Measurements from ENCODE around the gene TIMM44. TPM values are rescaled to one million over a fixed set of nuclear protein-coding genes. Genes with fewer than 3 reads are reported as not detected.

The TIMM44 gene
- total RNA-seq, 1 experiment from 2014 or later, result 153 TPM

DNA sequence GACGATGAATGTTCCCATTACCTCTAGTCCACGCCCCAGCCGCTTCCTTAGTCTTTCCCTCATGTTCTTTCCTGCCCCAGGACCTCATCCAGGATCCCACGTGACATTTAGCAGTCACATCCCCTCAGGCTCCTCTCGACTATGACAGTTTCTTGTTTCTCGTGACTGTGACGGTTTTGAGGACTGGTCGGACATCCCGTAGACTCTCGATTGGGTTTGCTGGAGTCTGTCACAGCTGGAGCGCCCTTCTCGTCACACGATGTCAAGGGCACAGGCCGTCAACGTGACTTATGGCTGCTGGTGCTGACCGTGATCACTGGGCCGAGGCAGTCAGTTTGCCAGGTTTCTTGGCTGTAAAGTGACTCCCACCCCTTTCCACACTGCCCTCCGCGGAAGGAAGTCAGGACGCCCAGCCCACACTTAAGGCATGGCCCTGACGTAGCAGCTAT, 39.2 kb upstream of the TIMM44 start:
- Histone ChIP-seq H3K9me3 (ENCODE audit: low read depth, low read length, poor library complexity, severe bottlenecking) (no peaks in the 10 kb centered on the region), H3K4me1 (ENCODE audit: insufficient read depth, low read length, poor library complexity, severe bottlenecking) (no peaks in the 10 kb centered on the region), H3K27ac (ENCODE audit: low read depth, low read length, poor library complexity, severe bottlenecking) (no peak overlapping the region), H3K36me3 (ENCODE audit: insufficient read depth, low read length, poor library complexity, severe bottlenecking) (peaks cover 86% of the 10 kb centered on the region), H3K4me3 (ENCODE audit: low read depth, low read length, poor library complexity, severe bottlenecking) (no peak overlapping the region), H3K27me3 (replicated peaks; ENCODE audit: insufficient read depth, low read depth, low read length, poor library complexity) (no peaks in the 10 kb centered on the region)
- intact Hi-C loops (cut with micrococcal nuclease; ENCODE audit: unreplicated experiment), result no loop called here
- no peak for TF ChIP-seq EZH2 (IDR thresholded peaks at IDR 0.05; ENCODE audit: borderline replicate concordance, low read depth, low read length, poor library complexity, severe bottlenecking)
- TF ChIP-seq, protein P1, sequence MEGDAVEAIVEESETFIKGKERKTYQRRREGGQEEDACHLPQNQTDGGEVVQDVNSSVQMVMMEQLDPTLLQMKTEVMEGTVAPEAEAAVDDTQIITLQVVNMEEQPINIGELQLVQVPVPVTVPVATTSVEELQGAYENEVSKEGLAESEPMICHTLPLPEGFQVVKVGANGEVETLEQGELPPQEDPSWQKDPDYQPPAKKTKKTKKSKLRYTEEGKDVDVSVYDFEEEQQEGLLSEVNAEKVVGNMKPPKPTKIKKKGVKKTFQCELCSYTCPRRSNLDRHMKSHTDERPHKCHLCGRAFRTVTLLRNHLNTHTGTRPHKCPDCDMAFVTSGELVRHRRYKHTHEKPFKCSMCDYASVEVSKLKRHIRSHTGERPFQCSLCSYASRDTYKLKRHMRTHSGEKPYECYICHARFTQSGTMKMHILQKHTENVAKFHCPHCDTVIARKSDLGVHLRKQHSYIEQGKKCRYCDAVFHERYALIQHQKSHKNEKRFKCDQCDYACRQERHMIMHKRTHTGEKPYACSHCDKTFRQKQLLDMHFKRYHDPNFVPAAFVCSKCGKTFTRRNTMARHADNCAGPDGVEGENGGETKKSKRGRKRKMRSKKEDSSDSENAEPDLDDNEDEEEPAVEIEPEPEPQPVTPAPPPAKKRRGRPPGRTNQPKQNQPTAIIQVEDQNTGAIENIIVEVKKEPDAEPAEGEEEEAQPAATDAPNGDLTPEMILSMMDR (conservative IDR thresholded peaks at IDR 0.05; ENCODE audit: low read depth, low read length), result no peak
- CTCF ChIA-PET, result no interaction called here
- BruUV-seq (replicated peaks), result no TSS peak
- POLR2A ChIA-PET (ENCODE audit: low non-redundant PET), result no interaction called here
- DNase-seq (ENCODE audit: low spot score), result no peak

DNA sequence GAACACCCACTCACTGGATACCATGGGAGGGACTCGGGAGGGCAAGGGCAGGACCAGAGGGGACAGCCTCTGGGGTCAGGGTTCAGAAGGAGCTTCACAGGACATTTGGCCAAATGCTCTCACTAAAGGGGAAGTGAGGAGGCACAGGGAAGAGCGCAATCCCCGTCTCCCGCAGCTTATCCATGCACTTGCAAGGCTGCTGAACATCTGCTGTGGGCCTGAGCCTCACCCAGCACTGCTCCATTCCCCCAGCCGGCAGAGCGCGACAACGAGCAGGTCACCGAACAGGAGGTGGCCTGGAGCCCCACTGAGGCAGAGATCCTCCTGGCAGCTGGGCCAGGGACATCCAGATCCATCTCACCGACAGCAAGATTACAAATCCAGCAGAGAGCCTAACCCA, 38.6 kb upstream of the TIMM44 start:
- CTCF ChIA-PET, result no interaction called here
- POLR2A ChIA-PET (ENCODE audit: low non-redundant PET), result no interaction called here
- no TSS peak for BruUV-seq (replicated peaks)
- no peaks in the 10 kb centered on the region for H3K27me3 ChIP-seq (replicated peaks; ENCODE audit: insufficient read depth, low read depth, low read length, poor library complexity)
- peaks cover 86% of the 10 kb centered on the region for H3K36me3 ChIP-seq (ENCODE audit: insufficient read depth, low read length, poor library complexity, severe bottlenecking)
- H3K4me3 ChIP-seq (ENCODE audit: low read depth, low read length, poor library complexity, severe bottlenecking), result no peak overlapping the region
- intact Hi-C loops (cut with micrococcal nuclease; ENCODE audit: unreplicated experiment), result no loop called here
- TF ChIP-seq EZH2 (IDR thresholded peaks at IDR 0.05; ENCODE audit: borderline replicate concordance, low read depth, low read length, poor library complexity, severe bottlenecking), result no peak
- TF ChIP-seq, protein P1 (conservative IDR thresholded peaks at IDR 0.05; ENCODE audit: low read depth, low read length), result no peak
- DNase-seq (ENCODE audit: low spot score), result no peak
- H3K27ac ChIP-seq (ENCODE audit: low read depth, low read length, poor library complexity, severe bottlenecking), result no peak overlapping the region
- H3K9me3 ChIP-seq (ENCODE audit: low read depth, low read length, poor library complexity, severe bottlenecking), result no peaks in the 10 kb centered on the region
- no peaks in the 10 kb centered on the region for H3K4me1 ChIP-seq (ENCODE audit: insufficient read depth, low read length, poor library complexity, severe bottlenecking)

DNA sequence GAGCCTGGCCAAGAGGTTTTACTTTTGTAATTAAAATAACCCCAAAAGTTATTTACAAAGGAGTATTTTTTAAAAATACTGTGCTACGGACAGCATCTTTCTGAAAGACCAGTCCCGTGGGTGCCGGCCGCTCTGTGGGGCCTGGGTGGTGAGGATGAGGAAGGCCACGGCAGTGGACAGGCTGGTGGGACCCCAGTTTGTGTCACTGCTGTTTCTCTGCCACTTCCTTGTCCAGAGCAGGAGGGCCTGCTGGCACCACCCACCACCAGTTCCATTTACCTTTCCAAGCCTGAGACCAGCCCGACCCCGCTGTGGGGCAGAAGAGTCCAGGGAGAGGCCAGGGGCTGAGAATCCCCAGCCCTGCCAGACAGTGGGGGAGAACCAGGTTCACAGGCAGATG, 38.2 kb upstream of the TIMM44 start:
- H3K36me3 ChIP-seq (ENCODE audit: insufficient read depth, low read length, poor library complexity, severe bottlenecking), result peaks cover 88% of the 10 kb centered on the region
- no peaks in the 10 kb centered on the region for H3K4me1 ChIP-seq (ENCODE audit: insufficient read depth, low read length, poor library complexity, severe bottlenecking)
- no peaks in the 10 kb centered on the region for H3K9me3 ChIP-seq (ENCODE audit: low read depth, low read length, poor library complexity, severe bottlenecking)
- H3K27ac ChIP-seq (ENCODE audit: low read depth, low read length, poor library complexity, severe bottlenecking), result no peak overlapping the region
- ChIA-PET POLR2A (ENCODE audit: low non-redundant PET) (no interaction called here), CTCF (no interaction called here)
- no peak overlapping the region for H3K4me3 ChIP-seq (ENCODE audit: low read depth, low read length, poor library complexity, severe bottlenecking)
- TF ChIP-seq, protein P1 (conservative IDR thresholded peaks at IDR 0.05; ENCODE audit: low read depth, low read length), result no peak
- no peak for TF ChIP-seq EZH2 (IDR thresholded peaks at IDR 0.05; ENCODE audit: borderline replicate concordance, low read depth, low read length, poor library complexity, severe bottlenecking)
- H3K27me3 ChIP-seq (replicated peaks; ENCODE audit: insufficient read depth, low read depth, low read length, poor library complexity), result no peaks in the 10 kb centered on the region
- intact Hi-C loops (cut with micrococcal nuclease; ENCODE audit: unreplicated experiment), result no loop called here
- no TSS peak for BruUV-seq (replicated peaks)
- no peak for DNase-seq (ENCODE audit: low spot score)

All from A673 (cell line).